Measurements from ENCODE around the gene CACNG3. TPM values are rescaled to one million over a fixed set of nuclear protein-coding genes. Genes with fewer than 3 reads are reported as not detected.

Gene CACNG3
- total RNA-seq, 1 donor from 2014 or later, result not detected

GRCh38 chr16:24346734-24347133 is 90.6 kb downstream of the CACNG3 start:
- Mint-ChIP-seq H3K36me3 (no peaks in the 10 kb centered on the region), H3K27ac (peak overlapping the region; percentile 91), H3K4me3 (no peak overlapping the region), H3K27me3 (ENCODE audit: low read depth) (peaks cover 1% of the 10 kb centered on the region), H3K4me1 (peaks cover 42% of the 10 kb centered on the region), H3K9me3 (no peaks in the 10 kb centered on the region)
- TF ChIP-seq CTCF (IDR thresholded peaks at IDR 0.05; ENCODE audit: unreplicated experiment), result no peak
- DNase-seq (ENCODE audit: low spot score in 2 of 2, unreplicated experiment in 2 of 2), result no peak

GRCh38 chr16:24347556-24347955 is 91.4 kb downstream of the CACNG3 start:
- H3K36me3 Mint-ChIP-seq, result no peaks in the 10 kb centered on the region
- peaks cover 42% of the 10 kb centered on the region for H3K4me1 Mint-ChIP-seq
- no peaks in the 10 kb centered on the region for H3K9me3 Mint-ChIP-seq
- no peak for TF ChIP-seq CTCF (IDR thresholded peaks at IDR 0.05; ENCODE audit: unreplicated experiment)
- DNase-seq (ENCODE audit: low spot score in 2 of 2, unreplicated experiment in 2 of 2), result no peak
- peaks cover 1% of the 10 kb centered on the region for H3K27me3 Mint-ChIP-seq (ENCODE audit: low read depth)
- no peak overlapping the region for H3K4me3 Mint-ChIP-seq
- H3K27ac Mint-ChIP-seq, result peak overlapping the region; percentile 91

- H3K4me1 Mint-ChIP-seq, result peaks cover 42% of the 10 kb centered on the region
- H3K4me3 Mint-ChIP-seq, result no peak overlapping the region
Measured at GRCh38 chr16:24348545-24349290, 92.6 kb downstream of the CACNG3 start.

GRCh38 chr16:24349320-24349719 is 93.2 kb downstream of the CACNG3 start:
- no peaks in the 10 kb centered on the region for H3K36me3 Mint-ChIP-seq
- no peak for DNase-seq (ENCODE audit: low spot score in 2 of 2, unreplicated experiment in 2 of 2)
- no peak overlapping the region for H3K4me3 Mint-ChIP-seq
- H3K9me3 Mint-ChIP-seq, result no peaks in the 10 kb centered on the region
- peaks cover 42% of the 10 kb centered on the region for H3K4me1 Mint-ChIP-seq
- peak overlapping the region; percentile 68 for H3K27ac Mint-ChIP-seq
- H3K27me3 Mint-ChIP-seq (ENCODE audit: low read depth), result peaks cover 1% of the 10 kb centered on the region
- TF ChIP-seq CTCF (IDR thresholded peaks at IDR 0.05; ENCODE audit: unreplicated experiment), result no peak

More at GRCh38 chr16:24348545-24349290, 92.6 kb downstream of the CACNG3 start:
- H3K36me3 Mint-ChIP-seq, result no peaks in the 10 kb centered on the region
- no peak for TF ChIP-seq CTCF (IDR thresholded peaks at IDR 0.05; ENCODE audit: unreplicated experiment)
- peak overlapping the region; percentile 68 for H3K27ac Mint-ChIP-seq
- peaks cover 1% of the 10 kb centered on the region for H3K27me3 Mint-ChIP-seq (ENCODE audit: low read depth)
- H3K9me3 Mint-ChIP-seq, result no peaks in the 10 kb centered on the region
- no peak for DNase-seq (ENCODE audit: low spot score in 2 of 2, unreplicated experiment in 2 of 2)

- Mint-ChIP-seq H3K36me3 (no peaks in the 10 kb centered on the region), H3K4me3 (no peak overlapping the region), H3K27me3 (ENCODE audit: low read depth) (peaks cover 14% of the 10 kb centered on the region), H3K4me1 (peaks cover 16% of the 10 kb centered on the region), H3K27ac (no peak overlapping the region), H3K9me3 (no peaks in the 10 kb centered on the region)
- DNase-seq (ENCODE audit: low spot score in 2 of 2, unreplicated experiment in 2 of 2), result no peak
- TF ChIP-seq CTCF (IDR thresholded peaks at IDR 0.05; ENCODE audit: unreplicated experiment), result no peak
Measured at GRCh38 chr16:24352746-24353145, 96.6 kb downstream of the CACNG3 start.
